ENCODE measurements around the gene HLA-A. TPM values are rescaled to one million over a fixed set of nuclear protein-coding genes. Genes with fewer than 3 reads are reported as not detected.

The HLA-A gene
- total and polyA plus RNA-seq, 2 donors (not counting 3 experiments of a cell fraction or from before 2014, with no cell fraction given): 294 to 822 TPM

DNA sequence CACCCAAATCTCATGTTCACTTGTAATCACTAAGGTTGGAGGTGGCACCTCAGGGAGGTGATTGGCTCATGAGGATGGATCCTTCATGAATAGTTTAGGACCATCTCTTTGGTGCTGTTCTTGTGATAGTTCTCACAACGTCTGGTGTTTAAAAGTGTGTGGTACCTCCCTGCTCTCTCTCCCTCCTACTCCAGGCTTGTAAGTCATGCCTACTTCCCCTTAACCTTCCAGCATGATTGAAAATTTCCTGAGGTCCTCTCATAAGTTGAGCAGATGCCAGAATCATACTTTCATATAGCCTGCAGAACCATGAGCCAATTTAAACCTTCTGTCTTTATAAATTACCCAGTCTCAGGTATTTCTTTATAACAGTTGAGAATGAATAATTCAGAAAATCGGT is 16.6 kb downstream of the HLA-A start:
- Histone ChIP-seq H3K27ac (ENCODE audit: insufficient read depth, low read depth, low read length) (no peak overlapping the region), H3K4me2 (ENCODE audit: insufficient read depth, low read length) (no peak overlapping the region), H3K9me3 (replicated peaks; ENCODE audit: control insufficient read depth, insufficient read depth, low read length) (no peaks in the 10 kb centered on the region), H3K4me3 (replicated peaks in 1 of 3; ENCODE audit: insufficient read depth in 1 of 3, low read depth in 1 of 3, low read length in 3 of 3) (no peak overlapping the region), H2AFZ (ENCODE audit: low read depth, low read length) (no peak overlapping the region), H3K9me1 (replicated peaks; ENCODE audit: control insufficient read depth, extremely low read depth, insufficient read depth, low read length) (no peaks in the 10 kb centered on the region), H3K36me3 (ENCODE audit: control insufficient read depth in 2 of 2, extremely low read depth in 1 of 2, insufficient read depth in 2 of 2, low read length in 2 of 2) (no peaks in the 10 kb centered on the region), H3K27me3 (ENCODE audit: control insufficient read depth in 2 of 2, insufficient read depth in 2 of 2, low read length in 2 of 2) (no peaks in the 10 kb centered on the region), H4K20me1 (replicated peaks; ENCODE audit: control insufficient read depth, extremely low read depth, insufficient read depth, low read length) (no peaks in the 10 kb centered on the region), H3K4me1 (ENCODE audit: control insufficient read depth, extremely low read depth, insufficient read depth, low read length) (no peaks in the 10 kb centered on the region), H3K79me2 (ENCODE audit: control insufficient read depth, insufficient read depth, low read length) (no peaks in the 10 kb centered on the region), H3K9ac (replicated peaks; ENCODE audit: extremely low read depth, insufficient read depth, low read length) (no peak overlapping the region)
- FAIRE-seq (no peak), DNase-seq (ENCODE audit: low read depth, low spot score) (peak; percentile 22)
- POLR2A ChIA-PET: no interaction called here
- TF ChIP-seq, protein P1, sequence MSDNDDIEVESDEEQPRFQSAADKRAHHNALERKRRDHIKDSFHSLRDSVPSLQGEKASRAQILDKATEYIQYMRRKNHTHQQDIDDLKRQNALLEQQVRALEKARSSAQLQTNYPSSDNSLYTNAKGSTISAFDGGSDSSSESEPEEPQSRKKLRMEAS (IDR thresholded peaks at IDR 0.05; ENCODE audit: insufficient read depth, insufficient read length): no peak
- TF ChIP-seq FOS (IDR thresholded peaks at IDR 0.05; ENCODE audit: borderline replicate concordance, insufficient read depth, low read length): no peak
- TF ChIP-seq JUN (IDR thresholded peaks at IDR 0.05; ENCODE audit: borderline replicate concordance, insufficient read depth, insufficient read length, low read depth): no peak
- TF ChIP-seq EZH2 (IDR thresholded peaks at IDR 0.05; ENCODE audit: borderline replicate concordance, low read depth, low read length, severe bottlenecking): no peak
- no peak for TF ChIP-seq MYC (IDR thresholded peaks at IDR 0.05; ENCODE audit: low read depth, low read length)
- TF ChIP-seq POLR2AphosphoS5 (IDR thresholded peaks at IDR 0.05; ENCODE audit: insufficient read depth, low read depth, low read length): no peak
- no peak for TF ChIP-seq CTCF (IDR thresholded peaks at IDR 0.05; ENCODE audit: extremely low read depth in 1 of 2, insufficient read depth in 1 of 2, low read depth in 1 of 2, low read length in 2 of 2)
- TF ChIP-seq GATA2 (IDR thresholded peaks at IDR 0.05; ENCODE audit: insufficient read depth, insufficient read length, low read depth, low read length): no peak
- no peak for TF ChIP-seq POLR2A (IDR thresholded peaks at IDR 0.05; ENCODE audit: low read depth, low read length)
- dilution Hi-C loops (cut with MboI; ENCODE audit: extremely low pct_ligation_motif_present, low sequenced_read_pairs) (loop anchor here (10.0 kb wide), 1 partner anchor 164 kb away; no protein-coding TSS in a partner anchor), intact Hi-C loops (cut with micrococcal nuclease) (no loop called here)
- BruUV-seq (replicated peaks): no TSS peak
- CTCF ChIA-PET: no interaction called here
